Hepatic stellate cell (primary cell): ENCODE measurements around the gene SLC35F6.

Experiments used
- DNase-seq: peaks from one replicate; pipeline ENCODE4 v3.0.0; 2011; ENCODE audit warnings: low spot score

SLC35F6 gene

GRCh38 chr2:26764078-26764887, at the start of gene SLC35F6:
TSS of gene SLC35F6 (plus strand) at chr2:26764284. CDS start at chr2:26764350, 66 bp downstream.
- peak; percentile 88 for DNase-seq

GRCh38 chr2:26715528-26716270, 48.4 kb upstream of the SLC35F6 start:
- no peak for DNase-seq

- no peak for DNase-seq
Measured at GRCh38 chr2:26716340-26716739, 47.7 kb upstream of the SLC35F6 start.

- DNase-seq, result no peak
Measured at GRCh38 chr2:26716769-26717168, 47.3 kb upstream of the SLC35F6 start.

- no peak for DNase-seq
Measured at GRCh38 chr2:26717362-26717761, 46.7 kb upstream of the SLC35F6 start.

- no peak for DNase-seq
Measured at GRCh38 chr2:26718949-26719686, 45.0 kb upstream of the SLC35F6 start.

GRCh38 chr2:26720322-26721114, 43.6 kb upstream of the SLC35F6 start:
- DNase-seq, result peak; percentile 75

GRCh38 chr2:26721115-26722032, 42.7 kb upstream of the SLC35F6 start:
- DNase-seq, result no peak

GRCh38 chr2:26722328-26722727, 41.8 kb upstream of the SLC35F6 start:
- no peak for DNase-seq

- DNase-seq, result no peak
Measured at GRCh38 chr2:26722911-26723310, 41.2 kb upstream of the SLC35F6 start.

- no peak for DNase-seq
Measured at GRCh38 chr2:26723475-26723874, 40.6 kb upstream of the SLC35F6 start.

GRCh38 chr2:26723991-26724750, 39.9 kb upstream of the SLC35F6 start:
- peak; percentile 92 for DNase-seq

GRCh38 chr2:26724784-26725520, 39.1 kb upstream of the SLC35F6 start:
- DNase-seq, result no peak

GRCh38 chr2:26725521-26725820, 38.6 kb upstream of the SLC35F6 start:
- DNase-seq, result no peak

GRCh38 chr2:26726228-26726627, 37.9 kb upstream of the SLC35F6 start:
- DNase-seq, result no peak

GRCh38 chr2:26727641-26728561, 36.2 kb upstream of the SLC35F6 start:
- no peak for DNase-seq

- no peak for DNase-seq
Measured at GRCh38 chr2:26729311-26729710, 34.8 kb upstream of the SLC35F6 start.
